ENCODE results near the gene TNFRSF9.
A peak's percentile ranks its signal among the peaks of the same experiment; 100 is the strongest.
"Not testable (repeated sequence)": the region's sequence is repeated elsewhere in the genome, so short reads cannot be mapped to it uniquely, and the experiment has no call there.

Gene TNFRSF9

DNA sequence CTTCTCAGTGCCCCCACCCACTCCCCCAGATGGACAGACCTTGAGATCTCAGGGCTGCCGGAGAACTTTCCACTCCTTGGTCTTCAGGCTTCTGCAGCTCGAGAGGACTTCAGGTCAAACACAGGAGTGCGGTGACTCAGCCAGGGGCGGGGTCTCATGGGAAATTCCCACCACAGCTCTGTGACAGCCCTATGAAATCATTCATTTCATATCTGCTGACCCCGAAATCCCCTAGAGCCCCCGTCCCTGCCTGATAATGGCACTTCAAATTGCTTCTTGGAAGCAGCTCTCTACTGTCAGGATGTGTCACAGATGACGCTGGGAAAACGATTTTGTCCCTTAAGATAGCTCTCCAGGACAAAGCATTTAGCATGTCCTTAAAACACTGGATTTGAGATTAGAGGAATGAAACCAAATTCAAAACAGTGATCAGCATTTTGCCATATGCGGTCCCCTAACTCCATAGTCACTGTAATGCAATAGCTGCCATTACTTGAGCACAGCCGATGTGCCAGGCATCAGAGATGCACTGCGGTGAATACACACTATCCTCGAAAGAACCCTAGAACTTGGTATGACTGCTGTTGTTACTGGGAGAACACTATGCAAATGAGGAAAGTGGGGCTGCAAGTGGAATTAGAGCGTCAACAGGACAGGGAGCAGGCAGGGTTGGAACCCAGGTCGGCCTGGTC is at the start of gene TNFRSF9:
TNFRSF9 (minus strand) TSS at position 95 of the 692 bp plus-strand sequence. CDS start 845 bp downstream, outside the sequence.
- peak; percentile 56 to 70 (median 68) for DNase-seq (ENCODE audit: low read depth in 3 of 3)

DNA sequence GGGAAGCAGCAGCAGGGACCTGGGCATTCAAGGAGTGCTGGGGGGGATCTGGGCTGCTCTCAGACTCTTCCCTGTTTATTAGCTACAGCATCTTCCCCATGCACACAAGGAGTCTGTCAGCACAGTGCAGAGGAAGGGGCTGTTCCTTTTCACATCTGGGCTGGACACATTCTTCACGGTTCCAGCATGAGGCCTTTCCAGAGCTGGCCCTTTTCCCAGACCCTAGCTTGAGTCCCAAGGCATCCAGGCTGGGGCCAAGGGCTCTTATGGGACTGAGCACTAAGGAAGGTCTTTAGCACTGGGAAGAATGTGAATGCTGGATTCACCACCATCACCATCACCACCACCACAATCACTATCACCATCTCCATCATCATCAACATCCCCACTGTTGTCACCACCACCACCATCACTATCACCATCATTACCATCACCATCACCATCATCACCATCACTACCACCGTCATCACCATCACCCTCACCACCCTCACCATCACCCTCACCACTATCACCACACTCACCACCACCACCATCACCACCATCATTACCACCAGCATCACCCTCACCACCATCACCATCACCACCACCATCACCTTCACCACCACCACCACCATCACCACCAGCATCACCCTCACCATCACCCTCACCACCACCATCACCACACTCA is 49.3 kb upstream of the TNFRSF9 start:
- no peak for DNase-seq (ENCODE audit: low read depth in 3 of 3)

GRCh38 chr1:7988576-7988975 is 47.9 kb upstream of the TNFRSF9 start:
- DNase-seq (ENCODE audit: low read depth in 3 of 3): no peak

DNA sequence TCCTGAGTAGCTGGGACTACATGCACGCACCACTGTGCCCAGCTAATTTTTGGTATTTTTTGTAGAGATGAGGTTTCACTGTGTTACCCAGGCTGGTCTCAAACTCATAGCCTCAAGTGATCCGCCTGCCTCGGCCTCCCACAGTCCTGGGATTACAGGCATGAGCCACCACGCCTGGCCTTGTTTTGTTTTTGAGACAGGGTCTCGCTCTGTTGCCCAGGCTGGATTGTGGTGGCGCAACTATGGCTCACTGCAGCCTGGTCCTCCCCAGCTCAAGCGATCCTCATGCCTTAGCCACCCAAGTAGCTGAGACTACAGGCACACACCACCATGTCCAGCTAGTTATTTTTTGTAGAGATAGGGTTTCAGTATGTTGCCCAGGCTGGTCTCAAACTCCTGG is 46.9 kb upstream of the TNFRSF9 start:
- no peak for DNase-seq (ENCODE audit: low read depth in 3 of 3)

DNA sequence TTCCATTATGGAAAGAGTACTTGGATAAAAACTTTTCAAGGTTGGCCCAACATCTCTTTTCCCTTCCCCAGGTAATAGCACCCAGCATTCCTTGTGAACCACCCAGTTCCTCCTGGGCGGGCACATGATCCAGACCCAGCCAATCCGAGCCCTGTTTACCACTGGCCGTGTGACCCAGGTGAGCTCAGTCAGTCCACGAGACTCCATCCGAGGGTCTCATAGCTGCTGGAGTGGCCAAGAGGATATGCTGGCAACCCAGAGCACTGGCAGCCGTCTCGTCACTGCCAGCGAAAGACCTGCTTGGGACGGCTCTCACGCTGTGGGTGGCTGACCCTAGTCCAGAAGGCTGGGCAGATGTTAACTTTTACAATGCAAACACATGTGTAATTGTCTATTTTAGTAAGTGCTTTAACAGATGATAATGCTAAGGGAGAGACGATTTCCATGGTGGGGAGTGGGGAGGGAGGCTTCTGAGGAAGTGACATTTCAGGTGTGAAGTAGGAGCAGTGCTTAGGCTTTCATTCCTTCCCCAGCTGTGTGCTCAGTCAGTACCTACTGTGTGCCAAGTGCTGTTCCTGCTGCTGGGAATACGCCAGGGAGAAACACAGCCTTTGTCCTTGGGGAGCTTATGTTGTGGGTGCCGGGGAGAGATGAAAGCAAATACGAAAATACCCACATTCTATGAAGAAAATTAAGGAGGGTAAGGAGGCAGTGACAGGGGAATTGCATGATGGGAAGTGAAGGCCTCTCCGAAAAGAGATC is 45.4 kb upstream of the TNFRSF9 start:
- DNase-seq (ENCODE audit: low read depth in 3 of 3): no peak

DNA sequence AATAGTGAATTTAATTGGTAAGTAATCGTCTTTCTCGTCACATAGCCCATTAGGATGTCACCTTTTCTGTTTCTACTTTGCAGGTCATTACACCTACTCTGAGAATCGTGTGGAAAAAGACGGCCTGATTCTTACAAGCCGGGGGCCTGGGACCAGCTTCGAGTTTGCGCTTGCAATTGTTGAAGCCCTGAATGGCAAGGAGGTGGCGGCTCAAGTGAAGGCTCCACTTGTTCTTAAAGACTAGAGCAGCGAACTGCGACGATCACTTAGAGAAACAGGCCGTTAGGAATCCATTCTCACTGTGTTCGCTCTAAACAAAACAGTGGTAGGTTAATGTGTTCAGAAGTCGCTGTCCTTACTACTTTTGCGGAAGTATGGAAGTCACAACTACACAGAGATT is 44.2 kb upstream of the TNFRSF9 start:
- DNase-seq (ENCODE audit: low read depth in 3 of 3): no peak

DNA sequence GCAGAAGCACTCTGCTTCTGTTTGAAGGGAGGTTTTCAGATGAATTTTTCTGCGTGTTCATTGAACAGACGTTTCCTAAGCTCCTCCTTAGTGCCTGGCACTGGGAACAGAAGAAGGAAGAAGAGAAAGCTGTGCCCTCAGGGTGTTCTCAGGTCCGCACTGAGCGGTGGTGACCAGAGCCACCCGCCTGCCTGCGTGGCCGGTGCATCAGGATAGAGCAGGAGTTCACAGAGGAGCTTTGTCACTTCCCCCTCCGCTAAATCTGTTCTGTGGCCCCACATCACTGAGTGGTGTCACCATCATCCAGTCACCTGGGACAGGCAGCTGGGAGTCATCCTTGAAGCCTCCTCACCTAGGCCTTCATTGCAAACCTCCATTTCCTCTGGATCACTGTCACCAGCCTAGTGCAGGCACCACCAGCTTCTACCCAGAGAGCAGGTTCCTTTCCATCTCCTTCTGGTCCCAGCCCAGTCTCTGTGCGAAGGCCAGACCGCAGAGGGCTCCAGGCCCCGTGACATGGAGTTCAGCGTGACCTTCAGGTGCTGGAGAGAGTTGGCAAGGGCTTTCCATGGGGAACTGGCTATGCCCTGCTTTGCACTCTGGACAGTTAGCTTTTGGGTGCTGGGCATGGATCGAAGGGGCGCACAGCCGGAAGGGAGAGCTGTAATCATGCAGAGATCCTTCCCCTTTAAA is 42.6 kb upstream of the TNFRSF9 start:
- DNase-seq (ENCODE audit: low read depth in 3 of 3): no peak

GRCh38 chr1:7980984-7981383 is 40.3 kb upstream of the TNFRSF9 start:
- no peak for DNase-seq (ENCODE audit: low read depth in 3 of 3)

DNA sequence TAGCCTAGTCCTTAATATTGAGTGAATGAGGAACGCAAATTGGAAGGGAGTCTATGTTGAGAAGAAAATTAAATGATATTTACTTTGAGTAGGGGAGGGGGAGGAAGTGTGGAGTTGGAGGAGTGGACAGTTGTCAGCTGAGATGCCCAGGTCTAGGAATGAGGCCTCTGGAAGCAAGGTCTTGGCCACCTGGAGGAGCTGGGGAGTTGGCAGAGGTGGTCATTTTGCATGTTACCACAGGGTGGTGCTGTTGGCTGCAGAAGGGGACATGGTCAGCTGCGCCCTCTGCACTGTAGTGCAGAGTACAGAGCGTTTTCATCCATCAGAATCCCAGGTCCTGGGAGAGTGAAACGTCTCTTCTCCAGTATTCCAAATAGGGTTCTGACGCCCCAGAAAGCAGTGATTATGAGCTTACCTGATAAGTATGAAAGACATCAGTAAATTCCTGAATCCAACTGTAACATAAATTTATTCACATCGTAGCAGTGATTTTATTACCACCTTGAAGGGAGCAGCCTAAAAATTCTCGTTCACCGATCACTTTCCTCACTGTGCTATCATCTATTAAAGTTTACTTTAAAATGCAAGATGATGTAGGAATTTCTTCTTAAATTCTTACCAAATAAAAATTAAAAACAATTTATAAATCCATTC is 34.7 kb upstream of the TNFRSF9 start:
- no peak for DNase-seq (ENCODE audit: low read depth in 3 of 3)

- DNase-seq (ENCODE audit: low read depth in 3 of 3): no peak
Measured at GRCh38 chr1:7973086-7973485, 32.4 kb upstream of the TNFRSF9 start.

DNA sequence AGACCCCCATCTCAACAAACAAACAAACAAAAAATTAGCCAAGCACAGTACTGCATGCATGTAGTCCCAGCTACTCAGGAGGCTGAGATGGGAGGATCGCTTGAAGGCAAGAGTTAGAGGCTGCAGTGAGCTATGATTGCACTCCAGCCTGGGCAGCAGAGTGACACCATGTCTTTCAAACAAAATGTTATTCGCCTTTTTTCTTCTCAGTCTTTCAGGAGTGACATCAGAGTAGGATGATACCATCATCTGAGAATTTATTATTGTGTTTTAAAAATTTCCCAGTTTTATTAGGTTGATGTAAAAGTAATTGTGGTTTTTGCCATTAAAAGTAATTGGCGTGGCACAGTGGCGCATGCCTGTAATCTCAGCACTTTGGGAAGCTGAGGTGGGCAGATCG is 31.6 kb upstream of the TNFRSF9 start:
- DNase-seq (ENCODE audit: low read depth in 3 of 3): no peak

DNA sequence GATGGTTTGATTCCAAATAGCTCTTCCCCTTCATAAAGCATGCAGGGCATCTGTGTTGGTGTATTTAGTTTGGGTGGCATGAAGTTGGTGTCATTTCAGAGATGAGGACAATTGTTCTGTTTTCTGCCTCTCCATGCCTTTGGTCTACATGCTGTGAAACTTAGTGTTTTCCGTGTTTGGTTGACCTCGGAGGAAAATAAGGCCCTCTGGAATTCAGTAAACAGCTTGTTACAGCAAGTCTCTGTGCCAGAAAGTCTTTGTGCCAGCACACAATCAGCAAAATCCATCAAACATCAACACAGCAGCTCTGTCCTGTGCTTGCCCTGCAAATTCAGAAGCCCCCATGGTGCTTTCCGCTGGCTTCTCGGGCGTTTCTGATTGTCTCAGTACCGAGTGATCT is 30.4 kb upstream of the TNFRSF9 start:
- no peak for DNase-seq (ENCODE audit: low read depth in 3 of 3)

DNA sequence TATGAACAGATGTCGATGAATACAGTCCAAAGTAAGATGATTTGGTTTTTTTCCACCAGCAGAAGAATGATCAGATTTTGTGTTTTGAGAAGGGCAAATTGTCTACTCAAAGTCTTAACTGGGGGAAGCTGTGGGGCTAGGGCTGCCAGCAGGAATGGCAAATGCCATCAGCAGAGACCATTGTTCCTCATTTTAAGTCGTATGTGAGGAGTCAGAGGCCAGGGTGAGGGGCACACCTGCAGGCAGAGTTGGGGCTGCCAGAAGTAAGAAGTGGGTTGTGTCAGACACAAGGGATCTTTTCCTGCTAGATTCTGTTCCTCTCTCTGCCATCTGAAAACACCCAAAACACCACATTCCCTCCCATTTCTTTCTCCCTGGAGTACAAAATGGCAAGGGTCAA is 29.6 kb upstream of the TNFRSF9 start:
- no peak for DNase-seq (ENCODE audit: low read depth in 3 of 3)

DNA sequence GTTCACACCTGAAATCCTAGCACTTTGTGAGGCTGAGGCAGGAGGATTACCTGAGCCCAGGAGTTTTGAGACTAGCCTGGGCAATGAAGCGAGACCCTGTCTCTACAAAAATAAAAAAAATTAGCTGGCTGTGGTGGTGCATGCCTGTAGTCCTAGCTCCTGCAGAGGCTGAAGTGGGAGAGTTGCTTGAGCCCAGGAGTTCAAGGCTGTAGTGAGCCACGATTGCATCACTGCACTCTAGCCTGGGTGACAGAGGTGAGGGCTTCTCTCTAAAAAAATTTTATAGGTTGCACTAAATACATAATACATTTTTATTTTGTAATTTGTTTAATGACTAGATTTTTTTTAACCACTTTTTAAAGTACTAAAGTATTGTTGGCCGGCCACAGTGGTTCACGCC is 27.0 kb upstream of the TNFRSF9 start:
- DNase-seq (ENCODE audit: low read depth in 3 of 3): no peak

GRCh38 chr1:7967196-7967595 is 26.6 kb upstream of the TNFRSF9 start:
- no peak for DNase-seq (ENCODE audit: low read depth in 3 of 3)

DNA sequence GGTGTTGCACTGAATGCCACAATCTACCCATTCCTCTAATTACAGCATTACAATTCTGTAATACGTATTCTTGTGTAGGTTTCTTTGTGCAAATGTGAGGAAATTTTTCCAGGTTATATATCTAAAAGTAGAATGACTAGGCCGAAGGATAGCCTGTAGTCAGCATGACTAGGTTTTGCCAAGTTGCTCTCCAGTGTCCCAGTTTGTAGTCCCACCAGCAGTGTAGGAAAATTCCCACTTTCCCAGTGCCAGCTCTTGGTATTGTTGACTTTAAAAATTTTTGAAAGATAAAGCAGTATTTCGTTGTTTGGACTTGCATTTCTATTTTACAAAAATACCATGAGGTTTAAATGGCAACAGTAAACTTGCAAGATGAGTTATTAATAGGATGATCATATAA is 23.8 kb upstream of the TNFRSF9 start:
- no peak for DNase-seq (ENCODE audit: low read depth in 3 of 3)

DNA sequence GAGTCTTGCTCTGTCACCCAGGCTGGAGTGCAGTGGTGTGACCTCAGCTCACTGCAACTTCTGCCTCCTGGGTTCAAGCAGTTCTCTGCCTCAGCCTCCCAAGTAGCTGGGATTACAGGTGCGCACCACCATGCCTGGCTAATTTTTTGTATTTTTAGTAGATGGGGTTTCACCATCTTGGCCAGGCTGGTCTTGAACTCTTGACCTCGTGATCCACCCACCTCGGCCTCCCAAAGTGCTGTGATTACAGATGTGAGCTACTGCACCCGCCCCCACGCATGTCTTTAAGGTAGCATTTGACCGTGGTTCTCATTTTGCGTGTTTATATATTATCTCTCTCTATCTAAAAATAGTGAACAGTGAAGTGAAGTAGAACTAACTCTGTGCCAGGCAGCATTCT is 23.2 kb upstream of the TNFRSF9 start:
- not testable (repeated sequence) for DNase-seq (ENCODE audit: low read depth in 3 of 3)

GRCh38 chr1:7963378-7963730 is 22.7 kb upstream of the TNFRSF9 start:
- not testable (repeated sequence) for DNase-seq (ENCODE audit: low read depth in 3 of 3)

DNA sequence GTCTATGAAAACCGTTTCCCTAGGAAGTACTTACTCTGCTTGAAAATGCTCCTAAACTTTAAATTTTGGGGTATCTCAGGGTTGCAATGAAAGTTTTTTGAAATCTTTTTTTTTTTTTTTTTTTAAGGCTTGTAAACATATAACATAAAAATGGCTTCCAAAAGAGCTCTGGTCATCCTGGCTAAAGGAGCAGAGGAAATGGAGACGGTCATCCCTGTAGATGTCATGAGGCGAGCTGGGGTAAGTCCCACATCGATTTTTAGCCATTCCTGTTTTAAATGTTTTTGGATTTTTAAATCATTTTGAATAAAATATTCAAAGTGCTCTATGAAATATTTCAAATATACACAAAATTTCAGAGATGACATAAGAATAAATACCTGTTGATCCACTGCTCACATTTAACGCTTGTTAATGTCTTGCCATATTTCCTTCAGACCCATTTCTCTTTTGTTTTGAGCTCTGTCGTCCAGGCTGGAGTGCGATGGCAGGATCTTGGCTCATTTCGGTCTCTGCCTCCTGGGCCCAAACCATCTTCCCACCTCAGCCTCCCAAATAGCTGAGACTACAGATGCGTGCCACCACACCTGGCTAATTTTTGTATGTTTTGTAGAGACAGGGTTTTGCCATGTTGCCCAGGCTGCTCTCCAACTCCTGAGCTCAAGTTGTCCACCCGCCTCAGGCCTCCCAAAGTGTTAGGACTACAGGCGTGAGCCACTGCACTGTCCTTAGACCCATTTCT is 22.2 kb upstream of the TNFRSF9 start:
- no peak for DNase-seq (ENCODE audit: low read depth in 3 of 3)

GRCh38 chr1:7962014-7962335 is 21.3 kb upstream of the TNFRSF9 start:
- DNase-seq (ENCODE audit: low read depth in 3 of 3): no peak

All from stimulated activated CD4-positive, alpha-beta T cell treated with anti-CD3 and anti-CD28 coated beads, TNF-alpha, amount 100 ng/mL, for 4 hours (primary cell).